GM20431 (cell line): ENCODE data around the gene PTPN9.
"Not testable (repeated sequence)": the region's sequence is repeated elsewhere in the genome, so short reads cannot be mapped to it uniquely, and the experiment has no call there.

Experiments
- in situ Hi-C: fragments of 300-500 bp; cut with MseI, MboI; formaldehyde crosslinking; loops from one replicate; pipeline ENCODE4 v1.15.0; 2020; ENCODE audit warnings: low sequenced_read_pairs; ENCODE audit not compliant: unreplicated experiment

The PTPN9 gene

DNA sequence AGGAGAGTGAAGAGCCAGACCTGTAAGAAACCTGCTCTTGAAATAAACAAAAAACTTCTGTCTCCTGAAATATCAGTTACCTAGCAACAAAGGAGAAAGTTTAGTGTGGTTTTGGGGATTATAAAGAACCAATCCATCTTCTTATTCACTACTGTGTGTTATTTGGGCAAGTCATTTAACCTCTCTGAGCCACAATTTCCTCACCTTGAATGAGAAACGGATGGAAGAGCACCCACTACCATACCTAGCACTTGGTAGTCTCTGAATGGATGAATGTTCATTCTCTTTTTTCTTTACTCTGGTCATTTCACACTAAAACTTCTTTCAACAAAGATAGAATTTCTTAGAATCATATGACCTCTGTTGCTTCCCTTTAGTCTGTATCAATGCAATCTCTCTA is 45.2 kb downstream of the PTPN9 start:
- in situ Hi-C loops, result no loop called here

DNA sequence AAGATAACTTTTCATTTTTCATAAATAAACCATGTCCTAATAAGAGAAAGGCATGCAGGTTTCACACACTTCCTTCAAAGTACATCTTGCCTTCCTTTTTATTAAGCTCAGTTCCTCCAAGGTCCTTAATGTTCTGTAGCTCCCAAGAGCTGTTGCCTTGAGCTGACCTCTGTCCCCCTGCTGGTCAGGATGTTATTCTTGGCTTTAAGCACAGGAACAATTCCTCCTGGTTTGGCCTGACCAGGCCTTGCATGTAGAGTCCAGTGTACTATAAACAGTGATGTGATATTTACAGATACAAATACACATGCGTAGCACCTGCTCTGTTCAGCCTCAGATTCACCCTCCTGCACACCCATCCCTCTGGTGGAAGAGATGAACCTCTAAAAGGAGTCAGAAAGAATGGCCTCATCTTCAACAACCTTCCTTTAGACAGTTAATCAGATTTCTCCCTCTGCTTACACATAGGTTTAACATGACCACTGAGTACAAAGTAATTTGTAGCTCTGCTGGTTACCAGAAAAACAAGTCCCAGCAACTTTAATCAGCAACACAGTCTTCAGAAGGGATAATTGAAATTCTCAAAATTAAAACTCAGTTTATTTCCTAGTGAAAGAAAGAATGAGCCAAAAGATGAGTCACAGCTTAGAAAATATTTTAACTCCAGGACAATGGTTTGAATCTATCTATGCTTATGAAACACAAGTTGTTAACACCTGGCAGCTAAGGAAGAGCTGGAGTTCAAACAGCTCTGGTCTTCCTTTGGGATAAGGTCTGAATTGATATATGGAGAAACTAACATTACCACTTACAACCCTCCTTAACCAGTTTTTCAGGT is 46.5 kb downstream of the PTPN9 start:
- in situ Hi-C loops, result no loop called here

DNA sequence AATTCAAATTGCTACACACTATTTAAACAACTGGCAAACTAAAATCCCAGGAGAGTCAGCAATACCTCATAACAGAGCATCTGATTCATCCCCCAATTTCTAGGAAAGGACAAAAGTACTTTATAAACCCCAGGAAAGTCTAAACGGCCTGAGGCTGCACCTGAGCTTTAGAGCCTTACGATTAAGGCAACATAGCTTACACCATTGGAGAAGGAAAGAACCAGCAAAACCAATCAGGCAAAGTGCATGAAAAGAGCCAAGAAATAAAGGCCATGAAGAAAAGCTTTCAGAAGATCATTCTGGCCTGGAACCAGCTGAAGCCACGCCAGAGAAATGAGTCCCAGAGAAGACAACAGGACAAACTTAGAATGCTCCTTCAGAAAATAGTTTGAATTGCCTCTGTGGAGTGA is 48.1 kb downstream of the PTPN9 start:
- in situ Hi-C loops, result no loop called here

DNA sequence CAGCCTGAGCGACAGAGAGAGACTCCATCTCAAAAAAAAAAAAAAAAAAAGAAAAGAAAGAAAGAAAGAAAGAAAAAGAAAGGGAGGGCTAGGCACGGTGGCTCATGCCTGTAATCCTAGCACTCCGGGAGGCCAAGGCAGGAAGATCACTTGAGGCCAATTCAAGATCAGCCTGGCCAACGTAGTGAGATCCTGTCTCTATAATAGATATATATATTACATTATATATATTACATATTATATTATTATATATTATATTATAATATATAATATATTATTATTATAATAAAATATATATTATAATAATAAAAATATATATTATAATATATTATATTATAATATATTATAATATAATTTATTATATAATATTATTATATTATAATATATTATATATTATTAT is 48.9 kb downstream of the PTPN9 start:
- in situ Hi-C loops, result no loop called here

DNA sequence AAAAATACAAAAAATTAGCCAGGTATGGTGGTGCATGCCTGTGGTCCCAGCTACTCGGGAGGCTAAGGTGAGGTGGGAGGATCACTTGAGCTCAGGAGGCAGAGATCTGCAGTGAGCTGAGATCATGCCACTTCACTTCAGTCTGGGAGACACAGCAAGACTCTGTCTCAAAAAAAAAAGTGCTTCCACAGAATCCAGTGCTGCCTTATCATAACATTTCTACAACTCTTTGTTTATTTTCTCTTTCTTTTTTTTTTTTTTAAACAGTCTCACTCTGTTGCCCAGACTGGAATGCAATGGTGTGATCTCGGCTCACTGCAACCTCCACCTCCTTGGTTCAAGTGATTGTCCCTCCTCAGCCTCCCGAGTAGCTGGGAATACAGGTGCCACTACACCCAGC is 53.4 kb downstream of the PTPN9 start:
- in situ Hi-C loops, result not testable (repeated sequence)

DNA sequence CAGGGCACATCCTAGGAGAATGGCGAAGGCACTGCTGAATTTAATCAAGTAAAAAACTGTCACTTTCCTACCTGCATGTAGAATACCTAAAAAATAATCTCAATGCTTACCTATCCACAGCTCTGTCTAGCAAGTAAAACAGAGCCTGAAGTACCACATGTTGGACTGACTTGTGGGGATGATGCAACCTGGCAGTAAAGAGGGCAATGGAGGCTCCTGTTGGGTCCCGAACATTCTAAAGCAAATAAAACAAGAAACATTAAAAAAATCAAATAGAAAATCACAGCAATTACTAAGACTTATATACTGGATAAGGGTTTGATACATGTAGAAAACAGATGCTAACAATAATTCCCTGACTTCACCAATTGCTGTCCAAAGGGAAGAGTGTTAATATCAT is 56.1 kb downstream of the PTPN9 start:
- in situ Hi-C loops, result no loop called here

DNA sequence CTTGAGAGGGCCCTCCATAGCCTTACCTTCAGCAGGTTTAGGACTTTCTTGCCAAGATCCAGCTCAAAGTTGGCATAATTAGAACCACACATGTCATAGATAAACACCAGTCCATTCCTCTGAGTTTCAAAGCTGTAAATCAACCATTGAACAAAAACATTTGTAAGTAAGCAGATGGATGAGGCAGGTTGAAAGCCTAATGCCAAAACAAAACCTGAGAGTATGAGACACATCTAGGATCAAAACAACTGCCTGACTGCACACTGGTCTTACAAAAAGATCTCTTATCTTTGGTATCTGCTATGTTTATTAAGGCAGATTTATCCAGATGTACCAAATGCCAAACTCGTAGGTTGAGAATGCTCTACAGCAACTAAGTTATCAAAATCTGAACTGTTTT is 61.9 kb downstream of the PTPN9 start:
- in situ Hi-C loops, result no loop called here

DNA sequence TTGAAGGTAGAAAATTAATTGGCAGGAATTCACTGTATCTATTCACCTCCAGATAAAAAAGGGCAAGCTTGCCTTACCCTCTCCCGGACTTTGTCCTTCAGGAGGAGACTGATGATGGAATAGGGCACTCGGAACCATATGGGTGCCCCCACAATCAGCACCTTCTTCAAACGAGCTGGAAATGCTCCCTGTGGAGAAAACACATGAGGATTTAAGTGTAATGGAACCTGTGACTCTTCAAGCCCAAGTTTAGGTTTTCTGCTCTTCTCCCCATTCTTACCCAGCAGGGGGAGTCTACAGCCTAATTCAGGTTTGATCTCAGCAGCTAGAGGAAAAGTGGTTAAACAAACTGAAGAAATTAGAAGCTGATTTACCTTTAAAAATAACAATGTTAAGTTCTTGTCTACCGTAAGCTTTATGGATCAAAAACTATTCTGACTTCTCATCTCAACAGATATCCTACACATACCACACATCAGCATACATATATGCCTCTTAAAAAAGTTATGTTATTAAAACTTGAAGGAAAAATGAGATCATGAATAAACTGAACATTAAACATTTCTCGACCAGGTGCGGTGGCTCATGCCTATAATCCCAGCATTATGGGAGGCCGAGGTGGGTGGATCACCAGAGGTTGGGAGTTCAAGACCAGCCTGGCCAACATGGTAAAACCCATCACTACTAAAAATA is 70.1 kb downstream of the PTPN9 start:
- in situ Hi-C loops, result no loop called here

DNA sequence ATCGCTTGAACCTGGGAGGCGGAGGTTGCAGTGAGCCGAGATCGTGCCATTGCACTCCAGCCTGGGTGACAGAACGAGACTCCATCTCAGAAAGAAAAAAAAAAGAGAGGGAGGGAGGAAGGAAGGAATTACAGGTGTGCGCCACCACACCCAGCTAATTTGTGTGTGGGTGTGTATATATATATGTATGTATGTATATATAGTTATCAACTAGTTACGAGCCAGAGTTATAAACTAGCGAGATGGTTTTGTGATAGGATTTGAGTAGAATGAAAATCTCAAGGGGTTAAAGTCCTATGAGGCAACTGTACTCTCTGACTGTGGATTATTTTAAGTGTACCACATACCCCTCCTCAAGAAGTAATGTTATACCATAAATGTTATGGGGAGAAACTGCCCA is 76.8 kb downstream of the PTPN9 start:
- in situ Hi-C loops, result no loop called here

DNA sequence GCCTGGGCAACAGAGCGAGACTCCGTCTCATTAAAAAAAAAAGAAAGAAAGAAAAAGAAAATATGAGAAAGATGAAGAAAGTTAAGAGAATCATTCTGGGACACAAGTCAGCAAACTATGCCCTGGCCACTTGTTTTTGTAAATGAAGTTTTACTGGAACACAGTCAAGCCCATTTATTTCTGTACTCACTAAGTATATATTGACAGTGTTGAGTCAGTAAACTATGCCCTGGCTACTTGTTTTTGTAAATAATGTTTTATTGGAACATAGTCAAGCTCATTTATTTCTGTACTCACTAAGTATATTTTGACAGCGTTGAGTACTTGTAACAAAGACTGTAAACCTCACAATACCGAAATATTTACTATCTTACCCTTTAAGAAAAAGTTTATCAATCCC is 85.4 kb downstream of the PTPN9 start:
- in situ Hi-C loops, result no loop called here

DNA sequence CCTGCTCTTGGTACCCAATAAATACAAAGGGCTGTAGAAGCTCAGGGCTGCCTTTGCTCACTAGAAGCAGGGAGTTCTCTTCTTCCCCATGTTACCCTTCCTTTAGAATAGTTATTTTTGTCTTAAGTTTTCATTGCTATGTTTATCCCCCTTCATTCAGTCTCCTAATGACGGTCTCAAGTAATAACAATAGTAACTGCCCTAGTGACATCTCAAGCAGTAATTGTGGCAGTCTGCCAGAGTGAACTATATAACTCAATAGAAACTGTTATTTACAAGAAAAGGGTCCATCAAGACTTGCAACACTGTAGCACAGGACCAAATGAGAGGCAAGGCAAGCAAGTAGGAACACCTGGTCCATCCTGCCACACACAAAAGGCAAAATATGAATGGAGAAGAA is 95.2 kb downstream of the PTPN9 start:
- in situ Hi-C loops, result no loop called here

DNA sequence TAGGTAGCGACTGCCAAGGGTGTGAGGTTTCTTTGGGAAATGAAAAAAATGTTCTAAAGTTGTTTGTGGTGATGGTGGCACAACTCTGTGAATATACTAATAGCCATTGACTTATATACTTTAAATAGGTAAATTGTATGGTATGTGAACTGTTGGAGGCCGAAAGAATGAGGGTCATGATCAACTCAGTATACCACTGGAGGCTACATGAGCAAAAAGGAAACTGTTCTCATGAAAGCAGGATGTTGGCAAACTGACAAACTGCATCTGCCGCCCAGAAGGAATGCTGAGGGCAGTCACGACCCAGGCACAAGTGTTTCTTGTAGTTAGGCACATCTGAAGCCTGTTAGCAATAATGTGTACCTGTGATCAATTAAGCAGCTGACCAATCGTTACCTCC is 95.6 kb downstream of the PTPN9 start:
- in situ Hi-C loops, result not testable (repeated sequence)

DNA sequence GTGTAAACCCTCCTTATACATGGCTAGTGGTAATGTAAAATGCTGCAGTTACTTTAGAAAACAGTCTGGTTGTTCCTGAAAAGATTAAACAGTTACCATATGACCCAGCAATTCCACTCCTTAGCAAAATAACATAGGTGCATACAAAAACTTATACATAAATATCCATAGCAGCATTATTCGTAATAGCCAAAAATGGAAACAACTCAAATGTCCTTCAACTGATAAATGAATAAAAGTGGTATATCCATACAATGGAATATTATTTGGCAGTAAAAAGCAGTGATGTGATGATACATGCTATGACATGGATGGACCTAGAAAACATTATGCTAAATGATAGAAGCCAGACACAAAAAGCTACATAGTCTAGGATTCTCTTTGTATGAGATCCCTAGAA is 96.0 kb downstream of the PTPN9 start:
- in situ Hi-C loops, result no loop called here

DNA sequence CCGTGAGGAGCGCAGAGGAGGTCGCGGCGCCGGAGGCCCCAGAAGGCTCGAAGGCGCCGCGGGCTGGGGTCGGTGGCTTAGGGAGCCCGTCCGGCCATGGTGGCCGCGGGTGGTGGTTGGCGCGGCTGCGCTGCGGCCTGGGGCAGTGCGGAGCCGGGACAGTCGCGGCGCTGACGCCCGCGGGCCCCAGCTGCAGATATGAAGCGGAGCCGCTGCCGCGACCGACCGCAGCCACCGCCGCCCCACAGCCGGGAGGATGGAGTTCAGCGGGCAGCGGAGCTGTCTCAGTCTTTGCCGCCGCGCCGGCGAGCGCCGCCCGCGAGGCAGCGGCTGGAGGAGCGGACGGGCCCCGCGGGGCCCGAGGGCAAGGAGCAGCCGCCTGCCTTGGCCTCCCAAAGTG is 98.7 kb downstream of the PTPN9 start:
- in situ Hi-C loops, result not testable (repeated sequence)

DNA sequence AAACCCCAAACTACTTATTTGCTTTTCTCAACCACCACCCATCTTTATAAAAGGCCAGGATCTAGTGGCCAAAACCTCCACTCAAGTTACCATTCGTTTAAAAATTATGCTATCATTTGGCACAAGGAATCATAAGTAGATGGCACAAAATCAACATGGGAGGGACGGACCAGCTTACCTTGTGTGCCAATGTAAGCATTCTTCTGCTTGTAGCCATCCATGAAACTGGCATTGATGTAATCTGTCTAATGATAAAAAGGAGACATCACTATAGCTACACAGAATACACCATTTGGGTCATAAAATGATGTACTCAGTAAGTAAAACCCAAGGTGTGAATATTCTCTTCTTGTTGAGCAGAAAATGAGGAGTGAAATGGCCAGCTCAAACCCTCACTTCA is 99.4 kb downstream of the PTPN9 start:
- in situ Hi-C loops, result no loop called here

DNA sequence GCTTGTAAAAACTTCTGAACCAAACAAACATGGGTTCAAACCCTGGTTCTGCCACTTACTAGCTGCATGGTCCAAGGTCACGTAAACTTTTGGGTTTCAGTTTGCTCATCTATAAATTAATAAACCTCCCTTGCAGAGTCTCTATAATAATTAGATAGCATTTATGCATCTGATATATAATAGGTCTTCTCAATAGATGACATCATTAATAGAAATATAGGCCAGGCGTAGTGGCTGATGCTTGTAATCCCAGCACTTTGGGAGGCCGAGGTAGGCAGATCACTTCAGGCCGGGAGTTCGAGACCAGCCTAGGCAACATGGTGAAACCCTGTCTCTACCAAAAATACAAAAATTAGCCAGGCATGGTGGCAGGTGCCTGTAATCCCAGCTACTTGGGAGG is 102.0 kb downstream of the PTPN9 start:
- in situ Hi-C loops, result not testable (repeated sequence)

DNA sequence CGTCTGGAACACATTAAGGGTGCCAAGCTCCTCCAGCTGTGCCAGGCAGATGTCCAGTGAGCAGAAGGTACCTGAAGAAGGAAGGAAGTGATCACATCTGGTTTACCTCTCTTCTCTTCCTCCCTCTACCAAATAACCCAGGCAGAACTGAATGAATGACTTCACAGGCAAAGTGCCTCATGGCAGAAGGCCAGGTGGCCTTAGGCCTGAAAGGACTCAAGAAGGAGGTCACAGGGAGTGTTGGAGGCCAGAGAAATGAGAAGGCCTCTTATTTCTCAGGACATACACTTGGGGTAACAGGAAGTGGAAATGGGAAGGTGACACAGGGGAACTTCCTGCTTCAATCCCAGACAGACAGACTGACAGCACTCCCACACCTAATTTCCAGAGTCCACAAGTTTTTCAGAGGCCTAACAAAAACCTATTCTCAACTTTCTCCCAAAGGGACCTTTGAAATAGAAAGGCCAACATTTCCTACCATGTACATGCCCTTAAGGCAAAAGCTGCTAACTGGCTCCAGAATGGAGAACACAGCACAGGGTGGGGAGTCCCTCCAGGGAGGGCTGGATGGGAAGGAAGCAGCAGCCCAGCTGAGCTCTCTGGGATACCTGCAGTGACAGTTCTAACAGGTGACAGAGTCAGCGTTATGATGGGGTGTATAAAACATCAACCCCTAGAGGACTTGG is 110.1 kb downstream of the PTPN9 start:
- in situ Hi-C loops, result no loop called here

DNA sequence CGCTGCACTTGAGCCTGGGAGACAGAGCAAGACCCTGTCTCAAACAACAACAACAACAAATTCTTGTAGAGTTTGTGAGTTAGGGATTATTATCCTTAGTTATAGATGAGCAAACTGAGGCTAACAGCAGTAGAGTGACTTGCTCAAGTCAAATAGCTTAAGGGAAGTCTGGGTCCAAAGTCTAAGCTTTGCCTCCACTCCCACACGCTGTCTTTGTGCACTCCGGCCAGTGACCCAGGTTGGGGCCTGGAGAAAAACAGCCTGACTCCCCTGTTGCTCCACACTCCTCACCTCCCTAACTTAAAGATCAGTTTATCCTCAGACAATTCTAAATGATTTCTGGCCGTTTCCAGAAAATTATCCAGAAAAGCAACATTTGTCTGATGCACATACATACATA is 118.5 kb downstream of the PTPN9 start:
- in situ Hi-C loops, result no loop called here

DNA sequence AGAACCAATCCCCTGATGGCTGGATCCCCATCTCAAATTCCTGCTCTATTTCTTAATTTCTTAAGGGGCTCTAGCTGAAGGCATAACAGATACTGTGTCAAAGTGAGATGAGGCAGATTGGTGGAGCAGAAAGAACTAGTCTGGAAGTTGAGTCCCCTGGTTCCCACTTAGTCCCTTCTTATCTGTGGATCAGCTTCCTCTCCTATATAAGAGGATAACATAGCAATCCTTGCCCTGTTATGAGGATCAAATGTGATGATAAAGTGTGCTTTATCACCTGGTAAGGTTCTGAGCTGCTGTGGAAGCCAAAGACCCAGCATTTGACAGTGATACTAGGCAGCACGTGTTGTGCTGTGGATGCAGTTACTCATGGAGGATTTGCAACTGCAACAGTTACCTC is 119.5 kb downstream of the PTPN9 start:
- in situ Hi-C loops, result no loop called here

DNA sequence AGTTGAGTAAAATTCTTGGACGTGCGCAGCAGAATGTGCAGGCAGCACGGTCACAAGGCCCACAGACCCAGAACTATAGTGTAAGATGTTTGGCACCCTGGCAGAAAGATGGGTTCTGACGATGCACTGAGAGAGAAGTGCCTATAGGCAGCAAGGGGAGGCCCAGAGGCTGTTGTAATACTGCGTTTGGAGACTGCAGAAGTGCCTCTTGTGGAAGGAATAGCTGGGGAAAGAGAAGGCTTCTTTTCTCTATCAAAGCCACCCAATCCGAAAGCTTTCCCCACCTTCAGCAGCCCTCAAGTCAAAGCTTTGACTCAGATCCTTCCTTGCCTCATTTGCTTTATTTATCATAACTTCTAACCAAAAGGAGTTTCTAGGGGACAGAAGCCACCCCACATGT is 122.4 kb downstream of the PTPN9 start:
- in situ Hi-C loops, result no loop called here

DNA sequence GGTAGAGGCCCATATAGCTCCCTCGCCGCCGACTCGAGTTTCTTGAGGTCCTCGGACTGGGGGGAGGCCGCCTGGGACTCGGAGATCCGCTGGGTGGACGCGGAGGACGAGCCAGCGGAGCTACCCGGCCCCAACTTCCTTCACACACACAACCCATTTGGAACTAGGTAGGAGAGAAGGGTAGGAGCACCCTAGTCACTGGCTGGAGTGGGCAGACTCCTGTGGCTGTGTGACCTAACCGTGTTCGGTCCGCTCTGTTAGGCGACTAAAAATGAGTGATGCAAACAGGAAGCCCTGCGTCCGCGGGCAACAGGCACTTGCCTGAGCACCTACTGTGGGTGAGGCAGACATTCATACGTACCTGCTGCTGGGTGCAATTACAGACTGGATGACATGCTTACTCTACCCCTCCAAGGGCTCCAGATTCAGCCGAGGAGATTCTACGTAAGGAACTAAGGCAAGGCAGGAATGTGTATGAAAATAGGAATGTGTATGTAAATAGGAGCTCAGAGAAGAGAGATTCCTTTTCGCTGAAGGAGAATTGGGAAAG is 123.1 kb downstream of the PTPN9 start:
- in situ Hi-C loops, result no loop called here
